ENCODE data around the gene WDTC1. TPM values are rescaled to one million over a fixed set of nuclear protein-coding genes. Genes with fewer than 3 reads are reported as not detected.

WDTC1 gene
- total and polyA plus RNA-seq, 2 of the 13 experiments (the other 11 are each of a cell fraction or from before 2014, with no cell fraction given) = 5.5 TPM

DNA sequence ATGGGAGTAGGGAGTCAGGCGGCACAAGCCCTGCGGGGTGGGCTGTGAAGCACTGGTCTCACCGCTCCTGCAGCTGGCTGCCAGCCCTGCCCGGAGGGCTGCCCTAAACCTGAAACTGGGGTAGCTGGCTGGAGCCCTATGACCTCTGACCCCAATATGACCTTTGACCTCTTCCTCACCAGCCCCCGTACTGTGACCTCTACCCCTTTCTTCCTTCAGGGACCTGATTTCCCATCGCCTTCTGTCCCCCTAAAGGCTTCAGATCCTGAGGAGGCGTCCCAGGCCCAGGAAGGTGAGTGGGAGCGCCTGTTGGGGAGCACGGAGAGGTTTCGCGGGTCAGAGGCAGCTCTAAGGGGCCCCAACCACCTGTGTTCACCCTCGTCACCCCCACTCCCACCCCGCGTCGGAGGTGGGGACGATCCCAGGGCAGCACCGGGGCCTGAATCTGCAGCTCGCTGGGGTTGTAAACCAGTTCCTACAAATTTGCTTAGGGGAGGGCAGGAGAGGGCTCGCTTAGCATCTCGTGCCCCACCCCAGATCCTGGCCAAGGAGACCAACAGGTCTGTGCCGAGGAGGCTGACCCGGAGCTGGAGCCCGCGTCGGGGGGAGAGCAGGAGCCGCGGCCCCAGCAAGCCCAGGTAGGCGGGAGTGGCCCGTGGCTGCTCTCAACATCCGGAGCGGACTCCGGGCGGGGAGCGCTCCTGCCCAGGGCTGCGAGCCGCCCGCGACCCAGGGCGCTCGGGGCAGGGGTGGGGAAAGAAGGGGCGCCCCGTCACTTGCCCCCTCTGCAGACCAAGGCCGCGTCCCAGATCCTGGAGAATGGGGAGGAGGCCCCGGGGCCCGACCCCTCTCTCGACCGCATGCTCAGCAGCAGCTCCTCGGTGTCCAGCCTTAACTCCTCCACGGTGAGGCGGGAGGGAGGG, 114.7 kb downstream of the WDTC1 start (continued):
- peak; percentile 39; the same call in 1 of the 2 replicates for TF ChIP-seq MTA1 (CRISPR knock-in tag; IDR thresholded peaks at IDR 0.05; ENCODE audit: borderline replicate concordance)
- TF ChIP-seq, protein P1, sequence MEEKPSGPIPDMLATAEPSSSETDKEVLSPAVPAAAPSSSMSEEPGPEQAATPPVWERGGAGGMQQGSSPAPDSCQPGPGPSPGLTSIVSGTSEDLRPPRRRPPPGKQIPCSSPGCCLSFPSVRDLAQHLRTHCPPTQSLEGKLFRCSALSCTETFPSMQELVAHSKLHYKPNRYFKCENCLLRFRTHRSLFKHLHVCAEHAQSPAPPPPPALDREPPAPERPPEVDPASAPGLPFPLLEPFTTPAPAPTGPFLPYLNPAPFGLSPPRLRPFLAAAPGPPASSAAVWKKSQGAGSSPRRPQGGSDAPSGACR (CRISPR knock-in tag; IDR thresholded peaks at IDR 0.05) = no peak
- no peak for TF ChIP-seq ZNF251 (CRISPR knock-in tag; IDR thresholded peaks at IDR 0.05)
- peak; percentile 80 for TF ChIP-seq XRCC5 (optimal IDR thresholded peaks at IDR 0.05; ENCODE audit: low read length)
- TF ChIP-seq ZNF558 (CRISPR knock-in tag; IDR thresholded peaks at IDR 0.05; ENCODE audit: borderline replicate concordance) = no peak
- TF ChIP-seq RBFOX2 (IDR thresholded peaks at IDR 0.05; ENCODE audit: low read depth, low read length) = 0 out of 2 replicates have a peak, but pooled peaks have one; percentile 25
- no peak for TF ChIP-seq ZNF335 (CRISPR knock-in tag; IDR thresholded peaks at IDR 0.05)
- TF ChIP-seq, protein P2, sequence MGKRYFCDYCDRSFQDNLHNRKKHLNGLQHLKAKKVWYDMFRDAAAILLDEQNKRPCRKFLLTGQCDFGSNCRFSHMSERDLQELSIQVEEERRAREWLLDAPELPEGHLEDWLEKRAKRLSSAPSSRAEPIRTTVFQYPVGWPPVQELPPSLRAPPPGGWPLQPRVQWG (CRISPR knock-in tag; IDR thresholded peaks at IDR 0.05; ENCODE audit: borderline replicate concordance, low read depth) = no peak
- TF ChIP-seq ZNF788 (CRISPR knock-in tag; IDR thresholded peaks at IDR 0.05; ENCODE audit: borderline replicate concordance) = 0 out of 2 replicates have a peak, but pooled peaks have one; percentile 37
- peak; percentile 31; the same call in 1 of the 2 replicates for TF ChIP-seq HNF4A (CRISPR knock-in tag; IDR thresholded peaks at IDR 0.05)
- TF ChIP-seq ZBTB38 (CRISPR knock-in tag; IDR thresholded peaks at IDR 0.05) = peak; percentile 55
- TF ChIP-seq SNAPC2 (CRISPR knock-in tag; IDR thresholded peaks at IDR 0.05) = no peak
- TF ChIP-seq RXRA (CRISPR knock-in tag; IDR thresholded peaks at IDR 0.05) = no peak
- TF ChIP-seq, protein P3, sequence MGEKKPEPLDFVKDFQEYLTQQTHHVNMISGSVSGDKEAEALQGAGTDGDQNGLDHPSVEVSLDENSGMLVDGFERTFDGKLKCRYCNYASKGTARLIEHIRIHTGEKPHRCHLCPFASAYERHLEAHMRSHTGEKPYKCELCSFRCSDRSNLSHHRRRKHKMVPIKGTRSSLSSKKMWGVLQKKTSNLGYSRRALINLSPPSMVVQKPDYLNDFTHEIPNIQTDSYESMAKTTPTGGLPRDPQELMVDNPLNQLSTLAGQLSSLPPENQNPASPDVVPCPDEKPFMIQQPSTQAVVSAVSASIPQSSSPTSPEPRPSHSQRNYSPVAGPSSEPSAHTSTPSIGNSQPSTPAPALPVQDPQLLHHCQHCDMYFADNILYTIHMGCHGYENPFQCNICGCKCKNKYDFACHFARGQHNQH (CRISPR knock-in tag; IDR thresholded peaks at IDR 0.05) = no peak
- TF ChIP-seq, protein P4, sequence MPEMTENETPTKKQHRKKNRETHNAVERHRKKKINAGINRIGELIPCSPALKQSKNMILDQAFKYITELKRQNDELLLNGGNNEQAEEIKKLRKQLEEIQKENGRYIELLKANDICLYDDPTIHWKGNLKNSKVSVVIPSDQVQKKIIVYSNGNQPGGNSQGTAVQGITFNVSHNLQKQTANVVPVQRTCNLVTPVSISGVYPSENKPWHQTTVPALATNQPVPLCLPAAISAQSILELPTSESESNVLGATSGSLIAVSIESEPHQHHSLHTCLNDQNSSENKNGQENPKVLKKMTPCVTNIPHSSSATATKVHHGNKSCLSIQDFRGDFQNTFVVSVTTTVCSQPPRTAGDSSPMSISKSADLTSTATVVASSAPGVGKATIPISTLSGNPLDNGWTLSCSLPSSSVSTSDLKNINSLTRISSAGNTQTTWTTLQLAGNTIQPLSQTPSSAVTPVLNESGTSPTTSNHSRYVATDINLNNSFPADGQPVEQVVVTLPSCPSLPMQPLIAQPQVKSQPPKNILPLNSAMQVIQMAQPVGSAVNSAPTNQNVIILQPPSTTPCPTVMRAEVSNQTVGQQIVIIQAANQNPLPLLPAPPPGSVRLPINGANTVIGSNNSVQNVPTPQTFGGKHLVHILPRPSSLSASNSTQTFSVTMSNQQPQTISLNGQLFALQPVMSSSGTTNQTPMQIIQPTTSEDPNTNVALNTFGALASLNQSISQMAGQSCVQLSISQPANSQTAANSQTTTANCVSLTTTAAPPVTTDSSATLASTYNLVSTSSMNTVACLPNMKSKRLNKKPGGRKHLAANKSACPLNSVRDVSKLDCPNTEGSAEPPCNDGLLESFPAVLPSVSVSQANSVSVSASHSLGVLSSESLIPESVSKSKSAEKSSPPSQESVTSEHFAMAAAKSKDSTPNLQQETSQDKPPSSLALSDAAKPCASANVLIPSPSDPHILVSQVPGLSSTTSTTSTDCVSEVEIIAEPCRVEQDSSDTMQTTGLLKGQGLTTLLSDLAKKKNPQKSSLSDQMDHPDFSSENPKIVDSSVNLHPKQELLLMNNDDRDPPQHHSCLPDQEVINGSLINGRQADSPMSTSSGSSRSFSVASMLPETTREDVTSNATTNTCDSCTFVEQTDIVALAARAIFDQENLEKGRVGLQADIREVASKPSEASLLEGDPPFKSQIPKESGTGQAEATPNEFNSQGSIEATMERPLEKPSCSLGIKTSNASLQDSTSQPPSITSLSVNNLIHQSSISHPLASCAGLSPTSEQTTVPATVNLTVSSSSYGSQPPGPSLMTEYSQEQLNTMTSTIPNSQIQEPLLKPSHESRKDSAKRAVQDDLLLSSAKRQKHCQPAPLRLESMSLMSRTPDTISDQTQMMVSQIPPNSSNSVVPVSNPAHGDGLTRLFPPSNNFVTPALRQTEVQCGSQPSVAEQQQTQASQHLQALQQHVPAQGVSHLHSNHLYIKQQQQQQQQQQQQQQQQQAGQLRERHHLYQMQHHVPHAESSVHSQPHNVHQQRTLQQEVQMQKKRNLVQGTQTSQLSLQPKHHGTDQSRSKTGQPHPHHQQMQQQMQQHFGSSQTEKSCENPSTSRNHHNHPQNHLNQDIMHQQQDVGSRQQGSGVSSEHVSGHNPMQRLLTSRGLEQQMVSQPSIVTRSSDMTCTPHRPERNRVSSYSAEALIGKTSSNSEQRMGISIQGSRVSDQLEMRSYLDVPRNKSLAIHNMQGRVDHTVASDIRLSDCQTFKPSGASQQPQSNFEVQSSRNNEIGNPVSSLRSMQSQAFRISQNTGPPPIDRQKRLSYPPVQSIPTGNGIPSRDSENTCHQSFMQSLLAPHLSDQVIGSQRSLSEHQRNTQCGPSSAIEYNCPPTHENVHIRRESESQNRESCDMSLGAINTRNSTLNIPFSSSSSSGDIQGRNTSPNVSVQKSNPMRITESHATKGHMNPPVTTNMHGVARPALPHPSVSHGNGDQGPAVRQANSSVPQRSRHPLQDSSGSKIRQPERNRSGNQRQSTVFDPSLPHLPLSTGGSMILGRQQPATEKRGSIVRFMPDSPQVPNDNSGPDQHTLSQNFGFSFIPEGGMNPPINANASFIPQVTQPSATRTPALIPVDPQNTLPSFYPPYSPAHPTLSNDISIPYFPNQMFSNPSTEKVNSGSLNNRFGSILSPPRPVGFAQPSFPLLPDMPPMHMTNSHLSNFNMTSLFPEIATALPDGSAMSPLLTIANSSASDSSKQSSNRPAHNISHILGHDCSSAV (CRISPR knock-in tag; IDR thresholded peaks at IDR 0.05; ENCODE audit: borderline replicate concordance) = no peak
- no peak for TF ChIP-seq ZNF790 (CRISPR knock-in tag; IDR thresholded peaks at IDR 0.05; ENCODE audit: borderline replicate concordance)
- peak; percentile 68 for TF ChIP-seq YY1 (IDR thresholded peaks at IDR 0.05; ENCODE audit: insufficient read depth, insufficient replicate concordance, low read depth, low read length)
- TF ChIP-seq KDM5B (CRISPR knock-in tag; IDR thresholded peaks at IDR 0.05; ENCODE audit: borderline replicate concordance) = peak; percentile 66
